T-cell (primary cell): ENCODE data around the gene OAS3. TPM values are rescaled to one million over a fixed set of nuclear protein-coding genes. Genes with fewer than 3 reads are reported as not detected.

Experiments used
- ATAC-seq, 4 experiments: fragments of 200-7000 bp in 3 of 4; fragments of 150-1000 bp in 1 of 4; cut with Tn5 transposase; replicated peaks in 1 of 4; 1 replicate in 3 of 4; 2 replicates in 1 of 4; pipeline ENCODE4 v1.10.0; 2021; ENCODE audit warnings: moderate library complexity in 3 of 4, mild to moderate bottlenecking in 2 of 4, moderate number of reproducible peaks in 1 of 4
- CTCF ChIA-PET, 2 donors: fragments of 300-600 bp; sonication (Branson Sonifier 250); formaldehyde crosslinking; loops; one replicate each; lab custom pipeline; 2022; ENCODE audit warnings: antibody characterized with exemption in 2 of 2; lab: Charles Lee
- POLR2A ChIA-PET, 2 donors: fragments of 300-600 bp; sonication (Branson Sonifier 250); formaldehyde crosslinking; loops; one replicate each; lab custom pipeline; 2022; ENCODE audit warnings: antibody characterized with exemption in 2 of 2; lab: Charles Lee
- DNase-seq, 35 experiments: peaks; one replicate each; pipeline versions ENCODE4 v3.0.0 to v3.0.0-alpha.2; 2013 to 2023
- H3K27ac ChIP-seq: one replicate; pipeline ENCODE4 v1.5.1; 2013; ENCODE audit warnings: low read length
- H3K27me3 ChIP-seq, 2 experiments: replicated peaks in 1 of 2; 1 replicate in 1 of 2; 2 replicates in 1 of 2; pipeline versions ENCODE4 v1.6.1 to v1.7.0; 2013; ENCODE audit warnings: low read length in 1 of 2, mixed read lengths in 1 of 2; ENCODE audit not compliant: control insufficient read depth in 2 of 2, insufficient read depth in 2 of 2; ENCODE audit errors: extremely low read depth in 1 of 2
- H3K36me3 ChIP-seq, 2 donors: 1 replicate in 1 of 2; 2 replicates in 1 of 2; pipeline versions ENCODE4 v1.6.1 to v1.7.0; 2013; ENCODE audit warnings: low read length in 1 of 2; ENCODE audit not compliant: control insufficient read depth in 2 of 2, insufficient read depth in 1 of 2; ENCODE audit errors: extremely low read depth in 1 of 2
- H3K4me1 ChIP-seq, 2 experiments: 1 replicate in 1 of 2; 2 replicates in 1 of 2; pipeline versions ENCODE4 v1.6.1 to v1.7.0; 2013; ENCODE audit warnings: low read length in 2 of 2, mixed read lengths in 1 of 2; ENCODE audit not compliant: insufficient read depth in 2 of 2, control insufficient read depth in 1 of 2; ENCODE audit errors: extremely low read depth in 1 of 2
- H3K4me3 ChIP-seq, 2 donors: 1 replicate in 1 of 2; 2 replicates in 1 of 2; pipeline versions ENCODE4 v1.5.1 to v1.7.0; 2013; ENCODE audit warnings: mild to moderate bottlenecking in 2 of 2, low read length in 1 of 2, moderate library complexity in 1 of 2; ENCODE audit not compliant: control insufficient read depth in 1 of 2; ENCODE audit errors: extremely low read depth in 1 of 2
- H3K9me3 ChIP-seq: 2 replicates; pipeline ENCODE4 v1.7.0; 2013
- H3K27ac Mint-ChIP-seq, 2 donors: one replicate each; pipeline ENCODE4 v1.8.0; 2020 to 2021; ENCODE audit warnings: mild to moderate bottlenecking in 2 of 2, mixed read lengths in 2 of 2
- H3K27me3 Mint-ChIP-seq, 2 donors: one replicate each; pipeline ENCODE4 v1.8.0; 2021 to 2022; ENCODE audit warnings: mixed read lengths in 2 of 2
- H3K36me3 Mint-ChIP-seq: one replicate; pipeline ENCODE4 v1.8.0; 2021; ENCODE audit warnings: mixed read lengths
- H3K4me1 Mint-ChIP-seq, 3 donors: one replicate each; pipeline ENCODE4 v1.8.0; 2020 to 2022; ENCODE audit warnings: mixed read lengths in 3 of 3, mild to moderate bottlenecking in 1 of 3
- H3K4me3 Mint-ChIP-seq, 3 donors: one replicate each; pipeline ENCODE4 v1.8.0; 2020 to 2022; ENCODE audit warnings: mild to moderate bottlenecking in 3 of 3, mixed read lengths in 3 of 3, moderate library complexity in 3 of 3
- H3K9me3 Mint-ChIP-seq, 3 donors: one replicate each; pipeline ENCODE4 v1.8.0; 2020 to 2022; ENCODE audit warnings: mixed read lengths in 3 of 3
- WGBS: methylation state at CpG from one replicate; pipeline ENCODE4 v1.1.5; 2013; ENCODE audit warnings: missing lambda C conversion rate; ENCODE audit not compliant: insufficient coverage; 5-methylcytosine and 5-hydroxymethylcytosine counted together
- total RNA-seq, 35 experiments: library from RNA in 6 of 35; stranded (reverse) in 6 of 35; fragments of 120-200 nt in 1 of 35; gene quantifications; one replicate each; pipeline versions ENCODE4 v1.2.1 to v1.2.4 and lab custom pipeline; 2013 to 2026

The OAS3 gene
- total RNA-seq, 5 donors from 2014 or later (not counting 1 experiment from before 2014, with no cell fraction given) = 18.4 to 38.5 (median 24.5) TPM

- ChIA-PET POLR2A (interaction anchor here (0.5 to 1.5 kb wide), 8 partner anchors 11 to 70 kb away, joined by 3 to 7 read pairs (median 4); partner anchors contain the start of gene OAS1 (in 1 of the 2)), CTCF (interaction anchor here (0.5 to 2.5 kb wide), 12 partner anchors 10 to 357 kb away, joined by 3 to 68 read pairs (median 6); partner anchors contain the start of genes OAS1 (in 1 of the 2), OAS3 (in 1 of the 2) and SLC8B1 (in 1 of the 2))
- Histone ChIP-seq H3K9me3 (no peaks in the 10 kb centered on the region), H3K36me3 (no peaks in the 10 kb centered on the region), H3K4me3 (peak overlapping the region; percentile 94 to 97), H3K27me3 (no peaks in the 10 kb centered on the region), H3K27ac (peak overlapping the region; percentile 95), H3K4me1 (peaks cover 21% of the 10 kb centered on the region in 2 experiments)
- 80% methylated on average over 7 of the region's 8 CpGs for WGBS
- ATAC-seq (no peak), DNase-seq (peak in 2 of 35 experiments; percentile 3 to 6)
- Mint-ChIP-seq H3K27ac (peak overlapping the region; percentile 99), H3K9me3 (peaks cover 0 to 6% (median 0%) of the 10 kb centered on the region in 3 donors), H3K27me3 (no peaks in the 10 kb centered on the region), H3K4me1 (peaks cover 42 to 51% (median 47%) of the 10 kb centered on the region in 3 donors), H3K4me3 (peak overlapping the region; percentile 96 to 99 (median 99)), H3K36me3 (peaks cover 12% of the 10 kb centered on the region)
These were observed 39.4 kb downstream of the OAS3 start for GRCh38 chr12:112977641-112978040.

GRCh38 chr12:112978163-112979040 is 40.1 kb downstream of the OAS3 start, which contains the start of gene OAS2:
Gene OAS2, plus strand, starts transcription at chr12:112978519. Its CDS starts 90 bp downstream, at chr12:112978609.
- H3K27ac ChIP-seq = peak within 1 kb of the TSS; percentile 95
- 0% methylated on average over 11 of the region's 19 CpGs for WGBS
- Mint-ChIP-seq H3K9me3 (peaks cover 0 to 8% (median 0%) of the 10 kb centered on the region in 3 donors), H3K4me1 (peaks cover 48 to 59% (median 55%) of the 10 kb centered on the region in 3 donors), H3K27me3 (no peaks in the 10 kb centered on the region), H3K4me3 (peak within 1 kb of the TSS; percentile 96 to 99 (median 99)), H3K36me3 (peaks cover 18% of the 10 kb centered on the region), H3K27ac (peak within 1 kb of the TSS; percentile 99)
- ATAC-seq = peak; percentile 93 to 96 (median 94)
- no peaks in the 10 kb centered on the region for H3K9me3 ChIP-seq
- peak; percentile 59 to 91 (median 79) for DNase-seq
- no peaks in the 10 kb centered on the region for H3K27me3 ChIP-seq
- CTCF ChIA-PET = interaction anchor here (0.5 to 2.5 kb wide), 18 partner anchors 9 to 356 kb away, joined by 3 to 68 read pairs (median 4); partner anchors contain the start of genes OAS1 (in 1 of the 2), OAS3 (in 1 of the 2) and SLC8B1 (in 1 of the 2)
- H3K4me1 ChIP-seq = peaks cover 21% of the 10 kb centered on the region in 2 experiments
- H3K4me3 ChIP-seq = peak within 1 kb of the TSS; percentile 94 to 97
- POLR2A ChIA-PET = interaction anchor here (0.5 to 1.5 kb wide), 9 partner anchors 10 to 207 kb away, joined by 3 to 7 read pairs (median 4); partner anchors contain the start of genes DDX54 (in 1 of the 2) and OAS1 (in 1 of the 2)
- H3K36me3 ChIP-seq = no peaks in the 10 kb centered on the region

- H3K4me1 Mint-ChIP-seq = peaks cover 55 to 66% (median 63%) of the 10 kb centered on the region in 3 donors
These were observed 40.9 kb downstream of the OAS3 start for GRCh38 chr12:112979041-112979680.

GRCh38 chr12:112980491-112981158 is 42.4 kb downstream of the OAS3 start:
- DNase-seq = peak in 1 of 35 experiments; percentile 55
- peaks cover 7 to 22% (median 9%) of the 10 kb centered on the region in 3 donors for H3K9me3 Mint-ChIP-seq

More at GRCh38 chr12:112979041-112979680, 40.9 kb downstream of the OAS3 start:
- CTCF ChIA-PET = interaction anchor here (0.5 to 3.0 kb wide), 5 partner anchors 13 to 173 kb away, joined by 3 to 27 read pairs (median 3); no protein-coding TSS in a partner anchor
- WGBS = 0% methylated on average over 1 of the region's 6 CpGs
- Mint-ChIP-seq H3K4me3 (peak overlapping the region; percentile 96 to 99 (median 99)), H3K9me3 (peaks cover 0 to 9% (median under 1%) of the 10 kb centered on the region in 3 donors), H3K27ac (peak overlapping the region; percentile 99), H3K36me3 (peaks cover 25% of the 10 kb centered on the region), H3K27me3 (no peaks in the 10 kb centered on the region)
- H3K36me3 ChIP-seq = no peaks in the 10 kb centered on the region
- DNase-seq (peak in 30 of 35 experiments; percentile 8 to 58 (median 30)), ATAC-seq (peak; percentile 21 to 54 (median 39))
- H3K9me3 ChIP-seq = peaks cover under 1% of the 10 kb centered on the region
- H3K4me3 ChIP-seq = peak overlapping the region; percentile 94 to 97
- H3K4me1 ChIP-seq = peaks cover 21% of the 10 kb centered on the region in 2 experiments
- POLR2A ChIA-PET = interaction anchor here in 1 of 2 donors (1.5 kb wide), 1 partner anchor 12 kb away, joined by 4 read pairs; no protein-coding TSS in a partner anchor
- peak overlapping the region; percentile 95 for H3K27ac ChIP-seq
- no peaks in the 10 kb centered on the region for H3K27me3 ChIP-seq

GRCh38 chr12:112985642-112986290 is 47.5 kb downstream of the OAS3 start:
- CTCF ChIA-PET = no interaction called here
- peaks cover 7 to 22% (median 9%) of the 10 kb centered on the region in 3 donors for H3K9me3 Mint-ChIP-seq
- POLR2A ChIA-PET = no interaction called here
- H3K4me3 ChIP-seq = no peak overlapping the region
- WGBS = 100% methylated on average over 1 of the region's 1 CpG
- no peaks in the 10 kb centered on the region for H3K27me3 Mint-ChIP-seq
- peaks cover 8% of the 10 kb centered on the region for H3K9me3 ChIP-seq
- no peak overlapping the region for H3K4me3 Mint-ChIP-seq
- no peak for ATAC-seq
- no peaks in the 10 kb centered on the region for H3K27me3 ChIP-seq
- H3K27ac Mint-ChIP-seq = peak overlapping the region; percentile 52 to 83
- H3K27ac ChIP-seq = no peak overlapping the region
- peaks cover 8 to 19% of the 10 kb centered on the region in 2 experiments for H3K4me1 ChIP-seq
- peaks cover 7 to 53% of the 10 kb centered on the region in 2 donors for H3K36me3 ChIP-seq
- peaks cover 81 to 84% (median 84%) of the 10 kb centered on the region in 3 donors for H3K4me1 Mint-ChIP-seq
- H3K36me3 Mint-ChIP-seq = peaks cover 77% of the 10 kb centered on the region
- no peak for DNase-seq

More at GRCh38 chr12:112980491-112981158, 42.4 kb downstream of the OAS3 start:
- Histone ChIP-seq H3K27me3 (no peaks in the 10 kb centered on the region), H3K9me3 (peaks cover 8% of the 10 kb centered on the region), H3K27ac (peak overlapping the region; percentile 39), H3K4me3 (peak overlapping the region; percentile 19 to 97), H3K36me3 (peaks cover 0 to 1% of the 10 kb centered on the region in 2 donors), H3K4me1 (peaks cover 21% of the 10 kb centered on the region in 2 experiments)
- Mint-ChIP-seq H3K27me3 (no peaks in the 10 kb centered on the region), H3K4me3 (peak overlapping the region; percentile 96 to 99 (median 99)), H3K4me1 (peaks cover 69 to 77% (median 77%) of the 10 kb centered on the region in 3 donors), H3K27ac (peak overlapping the region; percentile 73 to 99), H3K36me3 (peaks cover 40% of the 10 kb centered on the region)
- WGBS = no CpG with 5 or more reads among the region's 4 CpGs
- no peak for ATAC-seq
- CTCF ChIA-PET = interaction anchor here in 1 of 2 donors (3.0 kb wide), 1 partner anchor 12 kb away, joined by 27 read pairs; no protein-coding TSS in a partner anchor
- POLR2A ChIA-PET = interaction anchor here in 1 of 2 donors (0.6 kb wide), 1 partner anchor 923 kb away, joined by 4 read pairs; no protein-coding TSS in a partner anchor
